Caco-2 (cell line): ENCODE measurements around the gene MIF4GD. TPM values are rescaled to one million over a fixed set of nuclear protein-coding genes. Genes with fewer than 3 reads are reported as not detected.
A peak's percentile ranks its signal among the peaks of the same experiment; 100 is the strongest.

ENCODE experiments used
- BruUV-seq: library from RNA; stranded (reverse); fragments of 400-500 nt; replicated peaks from 2 replicates; lab custom pipeline; 2021; lab: Mats Ljungman, UMichigan
- CTCF ChIA-PET: fragments of 300-600 bp; sonication (Branson Sonifier 250); formaldehyde crosslinking; loops from one replicate; lab custom pipeline; 2022; ENCODE audit warnings: antibody characterized with exemption; lab: Charles Lee
- POLR2A ChIA-PET: fragments of 300-600 bp; sonication (Branson Sonifier 250); formaldehyde crosslinking; loops from one replicate; lab custom pipeline; 2022; ENCODE audit warnings: antibody characterized with exemption; lab: Charles Lee
- DNase-seq, 2 experiments: peaks; one replicate each; pipeline versions ENCODE4 v3.0.0 to v3.0.0-alpha.2; 2020 to 2022
- H3K27me3 ChIP-seq: replicated peaks from 2 replicates; pipeline ENCODE4 v1.6.0; 2011; ENCODE audit warnings: low read length; ENCODE audit not compliant: control insufficient read depth, insufficient read depth
- H3K36me3 ChIP-seq: 2 replicates; pipeline ENCODE4 v1.5.1; 2011; ENCODE audit warnings: low read length; ENCODE audit not compliant: control insufficient read depth, insufficient read depth
- H3K4me1 ChIP-seq: fragments of 250-450 bp; sonication (Bioruptor Pico); 2 replicates; pipeline ENCODE4 v1.5.1; 2020; ENCODE audit warnings: mild to moderate bottlenecking
- H3K4me3 ChIP-seq: 2 replicates; pipeline ENCODE4 v1.5.1; 2011; ENCODE audit warnings: low read depth, mild to moderate bottlenecking, control low read depth, low read length
- H3K9me3 ChIP-seq: fragments of 250-450 bp; sonication (Bioruptor Pico); 2 replicates; pipeline ENCODE4 v1.5.1; 2020; ENCODE audit warnings: mild to moderate bottlenecking, moderate library complexity
- H3K27ac Mint-ChIP-seq: one replicate; pipeline ENCODE4 v1.8.0; 2022; ENCODE audit warnings: mixed read lengths; ENCODE audit not compliant: unreplicated experiment
- H3K27me3 Mint-ChIP-seq: one replicate; pipeline ENCODE4 v1.8.0; 2022; ENCODE audit warnings: mixed read lengths; ENCODE audit not compliant: insufficient read depth, unreplicated experiment
- H3K36me3 Mint-ChIP-seq: one replicate; pipeline ENCODE4 v1.8.0; 2022; ENCODE audit warnings: mild to moderate bottlenecking, mixed read lengths; ENCODE audit not compliant: insufficient read depth, unreplicated experiment
- H3K4me1 Mint-ChIP-seq: one replicate; pipeline ENCODE4 v1.8.0; 2022; ENCODE audit warnings: low read depth, mixed read lengths; ENCODE audit not compliant: unreplicated experiment
- H3K4me3 Mint-ChIP-seq: one replicate; pipeline ENCODE4 v1.8.0; 2022; ENCODE audit warnings: mild to moderate bottlenecking, moderate library complexity, mixed read lengths; ENCODE audit not compliant: unreplicated experiment
- H3K9me3 Mint-ChIP-seq: one replicate; pipeline ENCODE4 v1.8.0; 2022; ENCODE audit warnings: mixed read lengths; ENCODE audit not compliant: unreplicated experiment
- intact Hi-C: fragments of 100-400 bp; cut with micrococcal nuclease; formaldehyde crosslinking; loops from one replicate; pipeline ENCODE4 v1.10.0; 2022; ENCODE audit not compliant: unreplicated experiment
- total RNA-seq: library from RNA; stranded (reverse); gene quantifications from 2 replicates; pipeline ENCODE4 v1.2.3, GENCODE V29; 2022
- TF ChIP-seq, protein P1 (sequence below), 2 experiments: fragments of 200-600 bp in 1 of 2; IDR thresholded peaks; 1 replicate in 1 of 2; 2 replicates in 1 of 2; pipeline versions ENCODE4 v1.5.1 to v1.8.0; 2011 to 2022; ENCODE audit warnings: antibody characterized with exemption in 1 of 2, control low read depth in 1 of 2, inconsistent platforms in 1 of 2, low read depth in 1 of 2, low read length in 1 of 2, mild to moderate bottlenecking in 1 of 2, moderate library complexity in 1 of 2; ENCODE audit not compliant: insufficient read depth in 1 of 2, severe bottlenecking in 1 of 2, unreplicated experiment in 1 of 2

MIF4GD gene
- total RNA-seq, 1 experiment from 2014 or later, result 27.3 TPM

DNA sequence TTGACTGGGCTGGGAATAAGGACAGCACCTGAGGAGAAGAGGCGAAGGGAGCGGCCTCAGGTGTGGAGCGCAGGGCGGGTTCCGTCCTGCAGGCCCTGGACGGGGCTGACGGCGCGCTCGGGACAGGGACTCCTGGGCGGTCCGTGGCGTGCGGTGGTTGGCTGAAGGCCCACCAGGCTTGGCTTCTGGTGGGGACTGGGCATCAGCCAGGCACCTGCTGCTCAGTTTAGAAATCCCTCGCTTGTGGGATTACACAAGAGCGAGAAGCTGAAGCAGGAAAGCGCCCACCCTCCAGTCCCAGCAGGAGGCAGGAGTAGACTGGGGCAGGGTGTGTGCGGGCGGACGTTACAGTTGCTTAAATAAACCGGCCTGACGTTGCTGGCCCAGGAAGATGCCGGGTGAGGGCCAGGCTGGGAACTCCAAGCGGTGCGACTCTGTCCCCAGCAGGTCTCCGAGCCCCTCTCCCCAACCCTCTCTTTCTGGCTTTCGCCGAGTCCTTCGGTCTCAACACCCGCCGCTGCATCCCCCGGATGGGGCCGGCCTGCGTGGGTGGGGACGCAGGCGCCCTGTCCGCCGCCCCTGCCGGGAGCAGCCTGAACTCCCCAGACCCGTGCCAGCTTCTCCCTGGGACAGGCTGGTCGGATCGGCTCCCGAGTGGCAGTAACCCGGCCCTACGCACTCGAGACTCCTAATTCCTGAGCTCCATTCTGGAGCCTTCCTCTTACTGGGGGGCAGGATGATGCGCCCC is 639 bp downstream of the MIF4GD start:
- Mint-ChIP-seq H3K36me3 (peaks cover 48% of the 10 kb centered on the region), H3K4me1 (peaks cover 15% of the 10 kb centered on the region), H3K4me3 (peak overlapping the region; percentile 71), H3K9me3 (no peaks in the 10 kb centered on the region), H3K27me3 (no peaks in the 10 kb centered on the region), H3K27ac (peak overlapping the region; percentile 84)
- Histone ChIP-seq H3K9me3 (no peaks in the 10 kb centered on the region), H3K36me3 (peaks cover 11% of the 10 kb centered on the region), H3K4me3 (peak overlapping the region; percentile 97), H3K27me3 (no peaks in the 10 kb centered on the region), H3K4me1 (peaks cover 14% of the 10 kb centered on the region; the same call in 1 of the 2 replicates)
- intact Hi-C loops, result loop anchor here (1.0 to 2.0 kb wide), 3 partner anchors 18 to 142 kb away; partner anchors contain the start of genes GRB2 and SLC25A19
- ChIA-PET POLR2A (interaction anchor here (0.6 to 4.0 kb wide), 12 partner anchors 9 to 509 kb away, joined by 3 to 48 read pairs (median 4); partner anchors contain the start of genes GGA3, GRB2, MRPS7 and NUP85), CTCF (interaction anchor here (0.5 to 3.2 kb wide), 40 partner anchors 7 to 585 kb away, joined by 3 to 91 read pairs (median 4); partner anchors contain the start of genes GGA3, GRB2, LLGL2 and MRPS7)
- TF ChIP-seq, protein P1, sequence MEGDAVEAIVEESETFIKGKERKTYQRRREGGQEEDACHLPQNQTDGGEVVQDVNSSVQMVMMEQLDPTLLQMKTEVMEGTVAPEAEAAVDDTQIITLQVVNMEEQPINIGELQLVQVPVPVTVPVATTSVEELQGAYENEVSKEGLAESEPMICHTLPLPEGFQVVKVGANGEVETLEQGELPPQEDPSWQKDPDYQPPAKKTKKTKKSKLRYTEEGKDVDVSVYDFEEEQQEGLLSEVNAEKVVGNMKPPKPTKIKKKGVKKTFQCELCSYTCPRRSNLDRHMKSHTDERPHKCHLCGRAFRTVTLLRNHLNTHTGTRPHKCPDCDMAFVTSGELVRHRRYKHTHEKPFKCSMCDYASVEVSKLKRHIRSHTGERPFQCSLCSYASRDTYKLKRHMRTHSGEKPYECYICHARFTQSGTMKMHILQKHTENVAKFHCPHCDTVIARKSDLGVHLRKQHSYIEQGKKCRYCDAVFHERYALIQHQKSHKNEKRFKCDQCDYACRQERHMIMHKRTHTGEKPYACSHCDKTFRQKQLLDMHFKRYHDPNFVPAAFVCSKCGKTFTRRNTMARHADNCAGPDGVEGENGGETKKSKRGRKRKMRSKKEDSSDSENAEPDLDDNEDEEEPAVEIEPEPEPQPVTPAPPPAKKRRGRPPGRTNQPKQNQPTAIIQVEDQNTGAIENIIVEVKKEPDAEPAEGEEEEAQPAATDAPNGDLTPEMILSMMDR (IDR thresholded peaks at IDR 0.05; ENCODE audit: insufficient read depth in 1 of 2, low read depth in 1 of 2, low read length in 1 of 2, severe bottlenecking in 1 of 2, unreplicated experiment in 1 of 2), result peak; percentile 22 to 67
- peak; percentile 84 to 85 for DNase-seq
- no TSS peak for BruUV-seq

DNA sequence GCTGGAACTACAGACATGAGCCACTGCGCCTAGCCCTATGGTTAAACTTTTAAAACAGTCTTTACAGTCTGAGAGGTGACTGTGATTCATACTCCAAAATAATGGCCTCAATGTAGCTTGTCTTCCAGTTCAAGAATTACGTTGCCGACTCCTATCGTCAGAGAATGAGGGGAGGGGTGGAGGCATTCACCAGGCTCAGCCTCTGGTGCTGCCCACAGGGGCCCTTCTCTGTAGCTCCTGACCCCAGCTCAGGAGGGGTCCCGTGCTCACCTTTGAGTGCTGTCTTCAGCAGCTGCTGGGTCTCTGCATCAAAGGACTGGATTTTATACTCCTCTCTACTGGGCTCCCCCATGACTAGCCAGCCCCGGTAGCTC is 1.2 kb downstream of the MIF4GD start:
- peak overlapping the region; percentile 97 for H3K4me3 ChIP-seq
- ChIA-PET CTCF (interaction anchor here (0.5 to 3.2 kb wide), 12 partner anchors 9 to 585 kb away, joined by 3 to 91 read pairs (median 14); partner anchors contain the start of genes GGA3, MRPS7, SLC25A19 and TMEM94), POLR2A (interaction anchor here (0.6 to 4.0 kb wide), 7 partner anchors 8 to 1280 kb away, joined by 3 to 48 read pairs (median 18); partner anchors contain the start of genes GGA3, GRB2, MRPS7 and NUP85)
- intact Hi-C loops, result loop anchor here (1.0 to 2.0 kb wide), 3 partner anchors 19 to 142 kb away; partner anchors contain the start of genes GRB2 and SLC25A19
- peaks cover 14% of the 10 kb centered on the region; the same call in 1 of the 2 replicates for H3K4me1 ChIP-seq
- BruUV-seq, result no TSS peak
- H3K4me3 Mint-ChIP-seq, result peak overlapping the region; percentile 71
- TF ChIP-seq, protein P1 (IDR thresholded peaks at IDR 0.05; ENCODE audit: insufficient read depth in 1 of 2, low read depth in 1 of 2, low read length in 1 of 2, severe bottlenecking in 1 of 2, unreplicated experiment in 1 of 2), result no peak
- no peaks in the 10 kb centered on the region for H3K9me3 Mint-ChIP-seq
- H3K9me3 ChIP-seq, result no peaks in the 10 kb centered on the region
- H3K4me1 Mint-ChIP-seq, result peaks cover 15% of the 10 kb centered on the region
- H3K27me3 Mint-ChIP-seq, result no peaks in the 10 kb centered on the region
- DNase-seq, result no peak
- H3K27ac Mint-ChIP-seq, result peak overlapping the region; percentile 84
- H3K27me3 ChIP-seq, result no peaks in the 10 kb centered on the region
- peaks cover 46% of the 10 kb centered on the region for H3K36me3 Mint-ChIP-seq
- peaks cover 12% of the 10 kb centered on the region for H3K36me3 ChIP-seq
